SHP77 treated with DMSO at 0.1 percent for 48 hours (cell line): ENCODE data around the gene ALX3.
"Not testable (repeated sequence)": the region's sequence is repeated elsewhere in the genome, so short reads cannot be mapped to it uniquely, and the experiment has no call there.

ENCODE experiments used
- DNase-seq: peaks from one replicate; lab custom pipeline; 2025; lab: John Stamatoyannopoulos, UW

Gene ALX3

DNA sequence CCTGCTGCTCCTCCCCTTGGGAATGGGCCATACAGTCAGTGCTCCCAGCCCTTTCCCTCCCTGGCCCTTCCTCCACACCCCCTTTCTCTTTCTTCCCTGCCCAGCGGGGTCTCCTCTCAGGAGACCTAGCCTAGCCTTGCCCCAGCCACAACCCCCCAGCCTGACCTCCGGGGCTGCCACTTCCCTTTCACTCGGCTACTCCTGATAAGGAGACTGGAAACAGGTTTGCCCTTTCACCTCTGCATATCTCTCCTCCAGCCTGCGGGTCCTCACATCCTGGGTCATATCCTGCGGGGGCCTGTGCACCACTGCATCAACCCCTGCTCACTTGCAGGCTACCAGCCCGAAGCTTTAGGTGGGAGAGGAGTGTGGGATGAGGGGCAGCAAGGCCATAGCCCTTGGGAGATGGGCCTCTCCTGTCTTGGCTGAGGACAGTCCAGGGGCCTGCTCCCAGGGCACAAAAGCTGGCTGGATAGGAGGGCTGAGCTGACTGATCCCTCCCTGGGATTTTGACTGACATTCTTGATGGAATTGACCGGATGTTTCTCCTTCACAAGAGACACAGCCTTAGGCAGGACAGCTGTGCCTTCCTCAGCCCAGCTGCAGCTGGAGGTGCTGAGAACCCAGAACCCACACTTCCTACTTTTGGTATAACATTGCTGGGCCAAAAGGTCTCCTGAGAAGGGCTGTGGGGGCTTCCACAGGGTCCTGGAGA is 19.2 kb upstream of the ALX3 start:
- no peak for DNase-seq

DNA sequence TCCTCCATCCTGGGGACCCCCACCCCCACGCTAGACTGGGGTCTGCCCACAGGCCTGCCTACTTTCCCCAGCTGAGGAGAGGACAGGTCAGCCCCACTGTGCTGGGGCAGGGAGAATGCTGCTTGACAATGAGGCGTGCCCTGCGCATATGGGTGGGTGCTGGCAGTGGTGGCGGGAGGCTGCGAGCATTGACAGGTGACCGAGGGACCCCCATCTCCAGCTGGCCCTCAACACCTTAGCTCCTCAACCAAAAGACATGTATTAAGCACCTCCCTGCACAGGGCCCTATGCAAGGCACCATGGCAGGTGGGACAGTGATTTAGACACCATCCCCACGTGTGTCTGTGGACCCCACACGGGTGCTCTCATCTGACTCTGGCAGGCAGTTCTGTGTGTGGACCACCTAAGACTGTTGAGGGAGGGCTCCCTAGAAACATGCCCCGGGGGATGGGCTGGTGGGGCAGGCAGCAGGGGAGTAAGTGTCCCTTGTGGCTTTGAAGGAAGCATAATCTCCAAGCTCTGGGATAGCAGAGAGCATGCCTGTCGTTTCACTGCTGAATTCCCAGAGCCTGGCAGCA is 18.4 kb upstream of the ALX3 start:
- no peak for DNase-seq

DNA sequence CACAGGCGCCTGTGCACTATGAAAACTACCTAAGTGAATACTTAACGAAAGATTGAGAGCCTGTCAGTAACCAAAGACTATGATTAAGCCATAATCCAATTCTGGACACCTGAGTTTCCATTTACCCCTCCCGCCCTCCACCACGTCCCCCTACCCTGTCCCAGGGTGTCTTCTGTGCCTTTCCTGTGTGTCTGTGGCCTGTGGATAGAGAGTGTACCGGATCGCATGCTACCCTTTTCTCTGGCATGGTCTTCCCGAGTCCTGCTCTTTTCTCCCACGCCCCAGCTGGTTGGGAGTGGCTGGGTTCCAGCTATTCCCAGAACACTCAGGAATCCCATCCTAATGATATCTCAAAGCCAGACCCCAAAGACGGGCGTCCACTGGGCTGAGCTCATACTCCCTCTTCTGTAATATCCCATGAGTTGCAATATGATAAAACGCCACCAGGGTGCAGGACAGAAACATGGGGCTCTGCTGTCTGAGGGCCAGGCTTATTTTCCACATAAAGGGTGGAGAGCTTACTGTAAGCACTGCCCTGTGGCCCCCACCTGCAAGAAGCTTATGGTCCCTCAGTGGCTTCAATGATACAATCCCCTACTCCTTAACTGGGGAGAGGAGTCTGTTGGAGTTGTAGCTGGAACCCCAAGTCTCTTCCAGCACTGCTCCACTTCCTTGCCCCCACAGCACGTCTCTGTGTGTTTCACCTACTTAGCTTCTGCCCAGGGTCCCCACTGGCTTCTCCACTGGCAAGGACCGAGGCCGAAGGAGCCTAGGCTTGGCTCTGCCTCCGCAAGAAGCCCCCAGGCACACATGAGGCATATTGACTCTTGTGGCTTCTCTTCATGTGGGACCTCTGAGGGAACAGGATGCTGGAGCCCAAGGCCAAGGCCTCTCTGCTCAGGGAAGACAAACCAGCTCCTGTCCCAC is 17.6 kb upstream of the ALX3 start:
- peak; percentile 3 for DNase-seq

DNA sequence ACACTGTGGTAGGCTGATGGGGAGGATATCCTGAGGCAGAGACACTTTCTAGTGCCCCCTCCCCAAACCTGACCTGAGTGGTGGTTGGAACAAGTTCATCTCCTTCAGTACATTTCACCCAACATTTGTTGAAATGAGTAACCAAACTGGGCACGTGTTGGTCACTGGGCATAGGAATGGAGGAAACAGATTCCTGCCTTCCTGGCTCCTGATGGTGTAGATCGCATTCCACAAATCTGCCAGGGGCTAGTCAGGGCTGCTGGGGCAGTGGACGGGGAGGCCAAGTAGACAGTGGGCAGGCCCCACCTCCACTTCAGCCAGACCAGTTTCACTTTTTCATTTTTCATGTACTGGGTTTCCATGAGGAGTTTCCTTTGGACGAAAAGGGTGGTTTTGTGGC is 16.5 kb upstream of the ALX3 start:
- no peak for DNase-seq

DNA sequence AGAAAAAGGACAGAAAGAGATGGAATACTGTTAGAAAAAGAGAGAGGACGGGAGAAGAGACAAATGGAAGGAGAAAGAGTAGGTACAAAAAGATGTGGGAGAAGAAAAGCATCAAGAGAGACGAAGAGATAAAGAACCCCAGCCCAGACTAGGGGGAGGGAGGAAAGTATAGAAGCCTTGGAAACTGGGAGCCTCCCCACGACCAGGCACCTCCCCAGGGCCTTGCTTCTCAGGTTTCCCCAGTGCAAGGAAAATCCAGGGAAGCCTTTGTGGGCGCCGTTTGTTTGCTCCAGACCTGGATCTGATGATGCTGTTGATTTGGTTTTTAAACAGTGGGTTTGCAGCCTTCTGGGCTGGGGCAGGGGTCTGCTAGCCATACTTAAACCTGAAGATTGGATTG is 15.2 kb upstream of the ALX3 start:
- no peak for DNase-seq

DNA sequence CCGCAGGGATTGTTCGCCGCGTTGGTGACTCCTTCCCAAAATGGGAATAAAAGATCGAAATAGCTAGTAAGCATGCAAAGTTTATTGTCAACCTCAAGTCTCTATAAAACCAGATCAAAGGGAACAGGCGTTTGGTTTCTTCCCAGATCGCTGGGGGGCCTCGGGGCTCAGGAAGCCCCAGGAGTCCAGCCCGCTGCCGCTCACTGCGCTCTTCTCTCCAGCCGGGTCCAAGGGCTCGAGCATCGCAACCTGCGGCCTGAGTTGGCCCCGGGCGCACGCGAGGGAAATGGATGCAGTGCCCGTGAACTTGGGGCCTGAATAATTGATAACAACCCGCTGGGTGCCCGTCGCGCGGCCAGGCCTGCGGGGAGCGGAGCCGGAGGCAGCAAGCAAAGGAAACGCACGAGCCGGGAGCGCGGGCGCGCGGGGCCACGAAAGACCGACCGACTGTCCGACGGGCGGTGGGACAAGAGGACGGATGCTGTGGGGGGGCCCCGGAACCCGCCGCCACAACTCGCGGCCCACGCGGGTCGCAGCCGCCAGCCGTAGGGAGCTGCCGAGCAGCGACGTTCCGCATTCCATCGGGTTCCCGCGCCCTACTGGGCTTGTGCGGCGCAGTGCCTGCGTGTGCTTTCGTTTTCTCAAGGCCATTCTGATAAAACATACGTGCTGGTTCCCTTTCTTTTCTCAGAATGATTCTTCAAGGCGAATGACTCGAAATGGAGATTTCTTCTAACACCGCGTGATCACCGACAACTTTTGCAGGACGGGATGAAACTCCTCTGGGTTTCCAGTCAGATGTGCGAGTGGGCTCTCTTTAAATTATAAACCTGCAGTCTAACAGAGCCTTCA is 14.0 kb upstream of the ALX3 start:
- no peak for DNase-seq

DNA sequence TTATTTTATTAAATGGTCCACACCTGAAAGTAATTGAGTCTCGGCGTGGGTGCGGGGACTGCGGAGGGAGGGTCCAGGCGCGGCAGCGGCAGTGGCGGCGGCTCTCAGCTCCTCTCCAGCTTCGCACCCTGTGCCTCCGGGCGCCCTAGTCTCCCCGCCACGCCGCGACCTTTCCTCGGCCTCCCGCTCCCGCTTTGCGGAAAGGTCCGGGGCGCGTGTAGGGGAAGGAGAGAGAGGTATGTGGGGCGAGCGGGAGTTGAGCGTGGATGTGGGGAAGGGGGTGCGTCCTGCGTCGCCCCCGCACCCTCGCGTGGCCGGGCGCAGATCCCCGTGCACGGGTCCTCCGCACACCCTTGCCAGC is 13.4 kb upstream of the ALX3 start:
- no peak for DNase-seq

DNA sequence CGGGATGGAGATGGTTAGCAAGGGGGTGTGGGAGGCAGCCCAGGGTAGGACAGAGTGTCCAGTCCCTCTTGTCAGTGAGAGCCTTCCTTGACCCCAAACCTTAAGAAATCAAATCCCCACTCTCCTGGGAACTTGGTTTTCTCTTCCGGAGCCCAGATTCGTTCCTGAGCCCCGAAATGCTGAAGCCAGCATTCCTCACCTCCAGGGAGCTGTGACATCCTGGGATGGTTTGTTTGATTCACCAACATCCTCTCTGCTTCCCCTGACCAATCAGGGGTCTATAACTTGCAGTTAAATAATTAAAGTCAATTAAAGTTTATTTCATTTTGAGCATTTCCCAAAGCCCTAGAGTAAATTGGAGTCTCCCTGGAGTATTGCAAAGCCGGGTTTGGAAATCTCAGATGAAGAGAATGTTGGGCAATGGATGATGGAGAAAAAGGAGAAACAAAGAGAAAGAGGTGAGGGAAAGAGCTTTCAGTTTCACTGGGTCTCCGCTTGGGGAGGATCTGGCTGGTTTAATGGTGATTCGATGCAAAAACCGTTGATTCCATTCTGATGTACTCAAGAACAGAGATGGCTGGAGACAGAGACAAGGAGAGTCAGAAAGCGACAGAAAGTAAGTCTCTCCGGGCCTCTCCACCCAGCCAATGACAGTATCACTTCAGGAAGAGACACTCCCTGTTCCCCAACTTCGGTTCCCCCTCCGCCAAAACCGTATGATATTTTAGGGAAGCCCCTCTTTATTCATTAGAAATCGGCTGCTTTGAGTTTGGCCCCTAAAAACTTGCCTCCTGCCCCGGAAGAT is 12.8 kb upstream of the ALX3 start:
- DNase-seq = no peak

DNA sequence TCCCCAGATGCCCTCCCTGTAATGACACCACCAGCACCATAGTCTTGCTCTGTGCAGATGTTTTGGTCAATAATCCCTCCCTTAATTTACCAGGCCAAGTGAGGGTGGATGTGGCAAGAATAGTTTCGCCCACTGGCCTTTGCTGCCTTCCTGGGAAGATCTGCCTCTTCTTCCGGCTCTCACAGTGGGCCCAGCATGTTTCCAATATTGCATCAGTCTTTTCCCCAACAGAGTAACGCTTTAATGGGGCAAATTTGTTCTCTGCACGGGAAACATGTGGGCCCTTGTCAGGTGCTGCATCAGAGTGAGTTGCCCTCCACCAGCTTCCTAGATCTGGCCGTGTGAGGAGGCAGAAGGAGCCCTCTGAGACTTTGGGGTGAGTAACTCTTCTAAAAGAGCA is 12.0 kb upstream of the ALX3 start:
- DNase-seq = no peak

DNA sequence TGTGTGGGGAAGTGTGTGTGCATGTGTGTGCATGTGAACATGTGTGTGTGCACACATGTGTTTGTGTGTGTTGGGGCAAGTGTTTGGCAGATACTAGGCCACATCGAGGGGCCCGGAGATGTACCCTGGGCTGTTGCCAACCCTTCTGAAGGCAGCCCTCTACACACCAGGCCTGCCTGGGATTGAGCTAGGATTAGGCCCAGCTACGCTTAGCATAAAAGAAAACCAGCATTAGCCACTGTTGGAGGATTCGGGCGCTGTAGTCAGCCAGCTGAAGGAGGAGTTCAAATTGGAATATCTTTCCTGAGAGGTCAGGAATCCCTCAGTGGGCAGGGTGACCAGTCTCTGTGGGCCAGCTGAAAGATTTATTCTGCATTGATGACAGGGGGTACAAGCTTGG is 10.6 kb upstream of the ALX3 start:
- no peak for DNase-seq

DNA sequence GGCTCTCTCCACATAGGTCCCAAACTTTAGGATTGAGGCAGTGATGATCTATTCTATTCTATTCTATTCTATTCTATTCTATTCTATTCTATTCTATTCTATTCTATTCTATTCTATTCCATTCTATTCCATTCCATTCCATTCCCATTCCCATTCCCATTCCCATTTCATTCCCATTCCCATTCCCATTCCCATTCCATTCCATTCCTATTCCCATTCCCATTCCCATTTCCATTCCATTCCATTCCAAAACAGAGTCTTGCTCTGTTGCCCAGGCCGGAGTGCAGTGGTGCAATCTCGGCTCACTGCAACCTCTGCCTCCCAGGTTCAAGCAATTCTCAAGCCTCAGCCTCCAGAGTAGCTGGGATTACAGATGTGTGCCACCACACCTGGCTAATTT is 9.5 kb upstream of the ALX3 start:
- not testable (repeated sequence) for DNase-seq

DNA sequence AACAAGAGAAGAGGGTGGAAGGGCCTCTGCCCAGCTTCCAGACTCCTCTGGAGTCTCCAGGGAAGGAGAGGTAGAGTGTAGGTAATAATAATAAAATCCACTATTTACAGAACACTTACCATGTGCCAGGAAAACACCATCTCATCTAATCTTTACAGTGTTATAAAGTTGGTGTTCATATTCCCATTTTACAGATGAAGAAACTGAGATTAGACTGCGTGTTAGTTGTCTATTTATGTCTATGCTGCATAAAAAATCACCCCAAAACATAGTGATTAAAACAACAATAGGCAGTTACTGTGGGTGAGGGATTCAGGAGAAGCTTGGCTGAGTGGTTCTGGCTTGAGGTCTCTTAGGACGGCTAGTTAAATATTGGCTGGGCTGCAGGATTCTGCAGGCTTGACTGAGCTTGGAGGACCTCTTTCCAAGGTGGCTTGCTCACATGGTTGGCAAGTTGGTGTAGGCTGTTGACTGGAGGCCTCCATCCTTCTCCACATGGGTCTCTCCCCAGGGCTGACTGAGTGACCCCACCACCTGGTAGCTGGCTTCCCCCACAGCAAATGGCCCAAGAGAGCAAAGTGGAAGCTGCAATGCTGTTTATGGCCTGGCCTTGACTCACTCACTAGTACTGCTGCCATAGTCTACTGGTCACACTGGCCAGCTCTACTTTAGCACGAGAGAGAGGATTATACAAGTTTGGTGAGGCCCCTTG is 6.5 kb upstream of the ALX3 start:
- no peak for DNase-seq

DNA sequence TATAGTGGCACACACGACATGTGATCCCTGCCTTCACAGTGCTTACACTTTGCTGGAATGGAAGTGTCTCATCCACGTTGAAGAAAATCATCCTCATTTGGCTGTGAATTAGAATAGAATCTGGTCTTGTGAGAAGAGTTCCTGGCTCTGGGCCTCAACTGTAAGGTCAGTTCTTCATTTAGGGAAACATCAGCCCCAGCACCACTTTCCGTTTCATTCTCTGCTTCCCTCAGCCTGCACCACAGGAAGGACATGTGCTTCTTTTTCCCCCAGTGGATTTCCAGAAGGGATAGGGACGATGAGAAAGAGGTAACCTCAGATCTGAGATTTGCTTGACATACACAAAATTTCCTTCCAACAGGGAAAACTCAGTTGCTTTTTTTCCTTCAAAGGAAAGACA is 3.7 kb upstream of the ALX3 start:
- no peak for DNase-seq

DNA sequence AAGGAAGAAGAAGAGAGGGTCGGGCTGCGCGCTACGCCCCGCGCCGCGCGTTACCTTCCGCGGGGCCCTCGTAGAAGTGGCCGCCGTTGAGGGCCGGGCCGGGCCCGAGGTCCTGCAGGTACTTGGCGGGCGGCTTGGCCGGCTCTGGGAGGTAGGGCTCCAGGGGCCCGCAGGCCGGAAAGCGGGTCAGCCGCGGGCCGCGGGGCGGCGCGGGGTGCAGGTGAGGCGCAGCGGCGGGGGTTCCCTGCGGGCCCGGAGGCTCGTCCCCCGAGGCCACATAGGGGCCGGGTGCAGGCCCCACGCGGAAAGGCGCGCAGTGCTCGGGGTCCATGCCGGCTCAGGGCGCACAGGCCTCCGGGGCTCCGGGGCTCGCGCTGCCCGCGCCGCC is 196 bp downstream of the ALX3 start:
- DNase-seq = no peak

DNA sequence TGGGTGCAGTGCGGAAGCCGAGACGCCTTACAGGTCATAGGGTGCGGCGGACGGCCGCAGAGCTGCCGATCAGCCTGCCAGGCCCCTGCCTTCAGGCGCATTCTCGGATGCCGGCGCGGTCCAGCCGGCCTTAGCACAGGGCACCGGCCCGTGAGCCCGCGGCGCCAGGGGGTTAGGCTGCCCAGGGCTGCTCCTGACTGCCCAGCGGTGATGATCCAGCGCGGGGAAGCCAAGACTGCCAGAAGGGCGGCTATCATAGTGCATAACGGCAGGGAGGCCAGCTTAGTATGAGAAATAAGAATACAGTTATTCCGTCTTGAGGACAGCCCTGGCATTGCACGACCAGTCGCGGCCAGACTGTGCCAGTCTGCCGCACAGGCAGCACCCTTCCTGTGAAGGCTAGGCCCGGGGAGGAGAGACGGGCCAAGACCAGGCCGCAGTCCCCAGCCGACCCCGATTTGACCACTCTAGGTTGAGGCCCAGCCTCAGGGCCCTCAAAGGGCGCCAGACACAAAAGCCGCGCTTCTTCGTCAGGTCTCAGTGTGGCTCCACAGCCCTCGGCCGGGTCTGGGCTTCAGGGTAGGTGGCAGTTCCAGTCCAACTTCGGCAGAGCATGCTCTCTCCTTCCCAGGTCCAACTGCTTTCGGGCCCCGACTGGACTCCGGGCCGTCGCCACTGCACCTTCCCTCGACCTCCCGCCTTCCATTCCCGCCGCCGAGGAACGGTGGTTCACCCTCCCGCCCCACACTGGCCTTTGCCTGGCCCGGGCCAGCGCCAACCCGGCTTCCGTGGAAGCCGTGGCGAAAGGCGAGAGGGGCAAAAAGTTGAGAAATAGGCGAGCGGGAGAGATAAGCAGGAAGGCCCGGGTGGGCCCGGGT is 829 bp downstream of the ALX3 start:
- no peak for DNase-seq

DNA sequence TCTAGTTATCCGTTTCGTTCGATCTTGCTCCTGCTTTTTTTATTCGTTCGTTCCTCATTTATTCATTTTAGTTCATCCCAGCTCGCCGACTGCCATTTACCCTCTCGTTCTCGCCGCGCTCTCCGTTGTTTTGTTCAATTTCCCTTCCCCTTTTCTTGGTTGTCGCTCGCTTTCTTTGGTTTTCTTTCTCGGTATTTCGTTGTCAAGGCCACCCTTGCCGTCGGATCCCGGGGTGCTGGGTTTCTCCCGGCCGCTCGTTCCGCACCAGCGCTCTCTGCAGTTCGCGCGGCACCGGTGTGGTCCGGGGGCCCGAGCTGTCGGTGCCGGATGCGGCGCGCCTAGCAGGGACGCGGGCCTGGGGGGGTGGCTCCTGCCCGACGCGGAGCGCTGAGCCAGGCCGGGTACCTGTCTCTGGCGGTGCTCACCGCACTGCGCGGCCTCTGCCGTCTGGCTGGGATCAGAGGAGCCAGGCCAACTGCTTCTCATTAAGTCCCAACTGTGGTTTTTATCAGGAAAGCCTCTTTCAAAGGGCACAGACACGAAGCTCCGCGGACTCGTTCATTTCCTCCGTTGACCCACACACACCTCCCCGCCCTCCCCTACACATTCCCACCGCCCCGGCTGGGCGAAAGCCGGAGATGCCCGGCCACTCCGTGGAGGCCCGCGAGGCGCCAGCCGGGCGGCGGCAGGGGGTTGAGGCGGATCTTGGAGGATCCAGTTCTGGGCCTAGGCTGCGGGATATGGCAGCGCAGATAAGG is 1.6 kb downstream of the ALX3 start:
- no peak for DNase-seq

DNA sequence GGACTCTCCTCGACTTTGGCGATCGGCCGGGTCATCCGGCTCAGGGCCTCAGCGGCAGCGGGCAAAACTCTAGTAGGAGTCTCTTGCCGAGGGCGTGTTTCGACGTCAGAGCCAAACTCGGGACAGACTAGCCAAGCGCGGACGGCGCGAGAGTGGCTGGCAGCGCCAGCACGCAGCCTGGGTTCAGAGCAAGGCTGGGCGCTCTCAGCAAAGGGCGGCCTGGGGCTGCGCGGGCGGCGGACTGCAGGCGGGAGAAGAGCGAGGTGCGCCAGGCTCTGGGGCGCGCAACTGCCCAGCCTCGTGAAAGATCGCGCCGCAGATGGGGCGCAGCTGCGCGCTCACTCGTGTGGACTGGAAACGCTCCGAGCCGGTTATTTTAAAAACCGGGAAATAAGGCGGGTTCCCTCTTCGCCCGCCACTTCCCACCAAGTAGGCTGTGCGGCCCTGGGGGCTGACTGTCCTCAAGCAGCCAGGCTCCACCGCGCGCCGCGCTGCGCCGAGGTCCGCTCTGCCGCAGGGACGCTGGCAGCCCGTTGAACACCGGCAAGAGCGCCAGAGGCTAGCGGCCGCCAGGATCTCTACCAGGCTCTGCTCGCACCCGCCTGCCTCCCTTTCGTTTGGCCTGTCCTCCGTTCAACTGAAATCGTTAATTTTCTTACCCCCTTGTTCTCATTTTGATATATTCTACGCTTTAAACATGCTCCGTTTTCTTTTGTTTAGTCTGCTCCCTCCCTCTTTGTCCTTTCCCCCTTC is 2.4 kb downstream of the ALX3 start:
- DNase-seq = no peak

DNA sequence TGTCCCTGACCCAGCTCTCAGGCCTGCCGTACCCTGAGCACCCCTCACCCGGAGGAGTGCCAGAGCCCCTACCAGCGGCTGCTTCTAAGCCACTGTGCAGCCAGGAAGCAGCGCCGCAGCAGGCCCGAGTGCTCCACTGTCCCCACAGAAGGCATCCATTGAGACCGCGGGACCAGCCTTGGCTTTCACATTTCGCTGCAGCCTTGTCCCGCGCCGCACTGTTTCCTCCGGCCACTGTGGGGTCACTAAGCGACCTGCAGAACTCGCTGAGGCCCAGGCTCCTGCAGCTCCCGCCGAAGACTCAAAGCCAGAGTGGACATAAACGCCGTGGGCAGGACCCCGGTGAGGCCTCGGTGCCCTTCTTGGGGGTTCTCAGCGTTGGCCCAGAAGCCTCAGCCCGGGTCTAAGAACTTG is 3.0 kb downstream of the ALX3 start:
- DNase-seq = no peak
